Ishikawa (cell line): ENCODE results near the gene TPX2.

ENCODE experiments used
- RAD21 ChIP-seq: IDR thresholded peaks from 2 replicates; pipeline ENCODE4 v1.6.1; 2012; ENCODE audit warnings: low read depth
- TCF12 ChIP-seq: IDR thresholded peaks from 2 replicates; pipeline ENCODE4 v1.6.1; 2012; ENCODE audit warnings: low read depth
- YY1 ChIP-seq: IDR thresholded peaks from 2 replicates; pipeline ENCODE4 v1.6.1; 2012; ENCODE audit warnings: low read depth

DNA sequence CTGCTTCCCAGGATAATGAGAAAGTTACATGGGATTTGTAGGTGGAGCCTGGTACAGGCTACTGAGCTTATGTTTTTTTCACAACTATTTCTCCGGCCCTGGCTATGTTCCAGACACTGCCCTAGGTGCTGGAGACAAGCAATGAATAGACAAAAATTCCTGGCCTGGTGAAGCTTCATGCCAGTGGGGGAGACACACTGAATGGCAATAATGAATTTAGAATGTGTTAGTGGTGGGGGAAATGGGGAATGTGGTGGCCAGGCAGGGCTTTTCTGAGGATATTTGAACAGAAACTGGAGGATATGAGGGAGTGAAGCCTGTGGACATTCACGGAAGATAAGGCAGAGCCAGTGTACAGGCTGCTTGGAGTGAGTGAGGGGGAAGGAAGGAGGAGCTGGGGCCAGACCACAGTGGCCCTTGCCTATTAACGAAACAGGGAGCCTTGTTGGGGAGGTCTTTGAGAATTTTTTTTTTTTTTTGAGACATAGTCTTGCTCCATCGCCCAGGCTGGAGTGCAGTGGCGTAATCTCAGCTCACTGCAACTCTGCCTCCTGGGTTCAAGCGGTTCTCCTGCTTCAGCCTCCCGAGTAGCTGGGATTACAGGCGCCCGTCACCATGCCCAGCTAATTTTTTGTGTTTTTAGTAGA, 99.7 kb downstream of the TPX2 start:
- TF ChIP-seq TCF12, result no peak; the same call in 1 of the 2 replicates
- TF ChIP-seq YY1, result no peak
- TF ChIP-seq RAD21, result no peak
